PC-3 (cell line): ENCODE data around the gene FBLN1. TPM values are rescaled to one million over a fixed set of nuclear protein-coding genes. Genes with fewer than 3 reads are reported as not detected.

Experiments
- ATAC-seq: fragments of 200-7000 bp; cut with Tn5 transposase; 2 replicates; pipeline ENCODE4 v1.9.1; 2020; ENCODE audit warnings: mild to moderate bottlenecking, moderate library complexity
- BruUV-seq: library from RNA; stranded (reverse); fragments of 400-500 nt; replicated peaks from 2 replicates; lab custom pipeline; 2021; lab: Mats Ljungman, UMichigan
- CTCF ChIA-PET: fragments of 300-600 bp; sonication (Branson Sonifier 250); formaldehyde crosslinking; loops from one replicate; lab custom pipeline; 2022; ENCODE audit warnings: antibody characterized with exemption; lab: Charles Lee
- POLR2A ChIA-PET: fragments of 300-600 bp; sonication (Branson Sonifier 250); formaldehyde crosslinking; loops from one replicate; lab custom pipeline; 2022; ENCODE audit warnings: antibody characterized with exemption; ENCODE audit not compliant: unreplicated experiment; lab: Charles Lee
- DNase-seq: peaks from one replicate; pipeline ENCODE4 v3.0.0-alpha.2; 2015
- H2AFZ ChIP-seq: fragments of 300-600 bp; sonication (generic); 2 replicates; pipeline ENCODE4 v1.6.0; 2016; ENCODE audit warnings: antibody characterized with exemption, low read length
- H3F3A ChIP-seq: fragments of 300-600 bp; sonication (generic); one replicate; pipeline ENCODE4 v1.6.0; 2017; ENCODE audit warnings: antibody characterized with exemption, low read length, control low read depth, mild to moderate bottlenecking; ENCODE audit not compliant: unreplicated experiment
- H3K27ac ChIP-seq: fragments of 300-600 bp; sonication (generic); 2 replicates; pipeline ENCODE4 v1.5.1; 2016; ENCODE audit warnings: mild to moderate bottlenecking, low read length
- H3K27me3 ChIP-seq: fragments of 300-600 bp; sonication (generic); 2 replicates; pipeline ENCODE4 v1.6.1; 2016; ENCODE audit warnings: low read length, mixed read lengths
- H3K36me3 ChIP-seq: fragments of 300-600 bp; sonication (generic); 2 replicates; pipeline ENCODE4 v1.6.1; 2016; ENCODE audit warnings: low read depth, mixed run types, low read length, mixed read lengths
- H3K4me1 ChIP-seq: fragments of 300-600 bp; sonication (generic); 2 replicates; pipeline ENCODE4 v1.5.1; 2016; ENCODE audit warnings: low read length; ENCODE audit not compliant: insufficient read depth
- H3K4me2 ChIP-seq: fragments of 300-600 bp; sonication (generic); 2 replicates; pipeline ENCODE4 v1.6.0; 2016; ENCODE audit warnings: low read length
- H3K4me3 ChIP-seq: fragments of 300-600 bp; sonication (generic); 2 replicates; pipeline ENCODE4 v1.5.1; 2016; ENCODE audit warnings: mild to moderate bottlenecking, low read length, mixed read lengths
- H3K79me2 ChIP-seq: fragments of 300-600 bp; sonication (generic); 2 replicates; pipeline ENCODE4 v1.6.1; 2017; ENCODE audit warnings: low read length, mixed read lengths
- H3K9ac ChIP-seq: fragments of 300-600 bp; sonication (generic); 2 replicates; pipeline ENCODE4 v1.6.0; 2016; ENCODE audit warnings: mild to moderate bottlenecking, low read length
- H3K9me2 ChIP-seq: fragments of 300-600 bp; sonication (generic); replicated peaks from 2 replicates; pipeline ENCODE4 v1.6.1; 2016; ENCODE audit warnings: mixed run types, low read length, mixed read lengths
- H3K9me3 ChIP-seq: fragments of 300-600 bp; sonication (generic); 2 replicates; pipeline ENCODE4 v1.6.1; 2016; ENCODE audit warnings: low read length, mixed read lengths
- H4K20me1 ChIP-seq: fragments of 300-600 bp; sonication (generic); 2 replicates; pipeline ENCODE4 v1.6.1; 2016; ENCODE audit warnings: low read length, mixed read lengths
- CTCF ChIP-seq: fragments of 300-600 bp; sonication (generic); conservative IDR thresholded peaks from 2 replicates; pipeline ENCODE4 v1.5.1; 2017; ENCODE audit warnings: antibody characterized with exemption, low read depth, mild to moderate bottlenecking, low read length
- EZH2 ChIP-seq: fragments of 300-600 bp; sonication (generic); IDR thresholded peaks from one replicate; pipeline ENCODE4 v1.6.1; 2017; ENCODE audit warnings: antibody characterized with exemption, mild to moderate bottlenecking, low read length; ENCODE audit not compliant: unreplicated experiment
- EZH2phosphoT487 ChIP-seq: fragments of 300-600 bp; sonication (generic); IDR thresholded peaks from 2 replicates; pipeline ENCODE4 v1.6.1; 2018; ENCODE audit warnings: mild to moderate bottlenecking, antibody characterized with exemption, low read length, borderline replicate concordance
- intact Hi-C: fragments of 100-400 bp; cut with micrococcal nuclease; formaldehyde crosslinking; loops from 2 replicates; pipeline ENCODE4 v1.9.0; 2023
- total RNA-seq: library from RNA; depleted of rRNA; stranded (reverse); fragments of >200 nt; gene quantifications from 2 replicates; pipeline ENCODE4 v1.2.3, GENCODE V29; 2014

FBLN1 gene
- total RNA-seq, 1 experiment from 2014 or later: 13.4 TPM

DNA sequence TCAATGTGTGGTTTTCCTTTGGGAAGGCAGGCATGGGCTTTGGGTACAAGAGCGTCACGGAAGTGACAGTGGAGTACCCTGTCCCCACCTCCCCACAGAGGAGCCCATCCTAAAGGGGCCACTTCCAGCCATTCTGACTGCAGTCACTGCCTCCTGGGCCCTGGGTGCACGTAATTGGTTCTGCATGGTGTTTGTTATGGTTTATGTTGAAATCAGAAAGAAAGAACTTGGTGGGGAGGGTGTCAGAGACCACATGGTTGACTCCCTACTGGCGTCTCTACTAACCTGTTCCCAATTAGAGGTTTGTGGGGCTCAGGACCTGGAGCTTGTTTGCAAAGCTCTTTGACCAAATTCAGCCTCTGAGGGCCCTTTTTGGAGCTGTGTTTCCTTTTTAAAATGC lies 48.4 kb upstream of the FBLN1 start:
- no peak overlapping the region for H3K9ac ChIP-seq
- H4K20me1 ChIP-seq: no peaks in the 10 kb centered on the region
- intact Hi-C loops: no loop called here
- ChIA-PET POLR2A (interaction anchor here (0.5 kb wide), 1 partner anchor 833 kb away, joined by 3 read pairs; no protein-coding TSS in a partner anchor), CTCF (no interaction called here)
- H3K4me3 ChIP-seq: no peak overlapping the region
- H2AFZ ChIP-seq: no peak overlapping the region
- no peaks in the 10 kb centered on the region for H3K27me3 ChIP-seq
- DNase-seq: no peak
- TF ChIP-seq EZH2 (no peak), EZH2phosphoT487 (no peak), CTCF (no peak)
- H3K4me2 ChIP-seq: no peak overlapping the region
- BruUV-seq: no TSS peak
- no peaks in the 10 kb centered on the region for H3K36me3 ChIP-seq
- H3K27ac ChIP-seq: no peak overlapping the region
- no peaks in the 10 kb centered on the region for H3F3A ChIP-seq
- no peaks in the 10 kb centered on the region for H3K9me3 ChIP-seq
- H3K4me1 ChIP-seq: no peaks in the 10 kb centered on the region
- no peaks in the 10 kb centered on the region for H3K79me2 ChIP-seq
- ATAC-seq: no peak
- no peaks in the 10 kb centered on the region for H3K9me2 ChIP-seq

DNA sequence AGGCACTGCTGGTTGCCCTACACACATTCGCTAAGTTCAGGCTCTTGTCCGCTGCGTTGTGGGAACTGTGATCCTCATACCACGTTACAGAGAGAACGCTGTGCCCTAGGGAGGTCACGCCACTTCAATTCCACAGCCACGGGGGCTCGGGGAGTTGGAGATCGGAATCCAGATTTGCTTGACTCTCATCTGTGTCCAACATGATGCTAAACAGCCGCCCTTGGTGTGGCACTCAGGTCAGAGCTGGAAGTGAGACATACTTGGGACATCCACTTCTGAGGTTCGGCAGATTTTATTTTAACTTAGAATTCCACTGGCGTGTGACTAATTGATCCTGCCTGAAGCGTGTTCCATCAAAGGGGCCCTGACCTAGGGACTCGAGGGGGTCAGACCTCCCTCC lies 47.5 kb upstream of the FBLN1 start:
- ATAC-seq: no peak
- intact Hi-C loops: no loop called here
- no peak overlapping the region for H3K4me2 ChIP-seq
- H3K36me3 ChIP-seq: no peaks in the 10 kb centered on the region
- H3K9me3 ChIP-seq: no peaks in the 10 kb centered on the region
- H3K9ac ChIP-seq: no peak overlapping the region
- H3K27ac ChIP-seq: no peak overlapping the region
- no peaks in the 10 kb centered on the region for H3K79me2 ChIP-seq
- CTCF ChIA-PET: no interaction called here
- H2AFZ ChIP-seq: no peak overlapping the region
- no peak for TF ChIP-seq CTCF
- TF ChIP-seq EZH2: no peak
- TF ChIP-seq EZH2phosphoT487: no peak
- H3K9me2 ChIP-seq: no peaks in the 10 kb centered on the region
- POLR2A ChIA-PET: no interaction called here
- no peaks in the 10 kb centered on the region for H3K4me1 ChIP-seq
- no peaks in the 10 kb centered on the region for H4K20me1 ChIP-seq
- no TSS peak for BruUV-seq
- no peaks in the 10 kb centered on the region for H3F3A ChIP-seq
- no peak overlapping the region for H3K4me3 ChIP-seq
- no peak for DNase-seq
- no peaks in the 10 kb centered on the region for H3K27me3 ChIP-seq

DNA sequence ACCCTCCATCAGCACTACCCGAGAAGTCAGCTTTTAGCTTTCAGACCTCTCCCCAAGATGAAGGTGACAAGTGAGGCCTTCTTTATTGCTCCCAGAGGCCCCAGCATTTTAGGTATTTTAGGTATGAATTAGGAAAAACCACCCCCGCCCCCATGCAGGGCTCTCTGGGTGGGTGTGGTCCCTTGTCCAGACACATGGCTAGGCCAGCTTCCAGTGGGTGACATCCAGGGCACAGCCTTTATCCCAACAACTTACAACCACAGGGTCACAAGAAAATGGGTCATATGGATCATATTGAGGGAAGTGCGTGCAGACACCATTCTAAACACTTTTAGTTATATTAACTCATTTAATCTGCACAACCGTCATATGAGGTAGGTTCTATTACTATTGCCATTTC lies 47.1 kb upstream of the FBLN1 start:
- ATAC-seq (no peak), DNase-seq (no peak)
- CTCF ChIA-PET: no interaction called here
- Histone ChIP-seq H3K36me3 (no peaks in the 10 kb centered on the region), H3K27me3 (no peaks in the 10 kb centered on the region), H2AFZ (no peak overlapping the region), H3K27ac (no peak overlapping the region), H3K9me3 (no peaks in the 10 kb centered on the region), H3K4me2 (no peak overlapping the region), H3K4me3 (no peak overlapping the region), H4K20me1 (no peaks in the 10 kb centered on the region), H3K4me1 (no peaks in the 10 kb centered on the region), H3K79me2 (no peaks in the 10 kb centered on the region), H3F3A (no peaks in the 10 kb centered on the region), H3K9ac (no peak overlapping the region), H3K9me2 (no peaks in the 10 kb centered on the region)
- no TSS peak for BruUV-seq
- TF ChIP-seq EZH2phosphoT487: no peak
- TF ChIP-seq EZH2: no peak
- no peak for TF ChIP-seq CTCF
- intact Hi-C loops: no loop called here
- POLR2A ChIA-PET: no interaction called here
